MM.1S (cell line): ENCODE data around the gene CELF2.

Experiments used
- DNase-seq: peaks from one replicate; pipeline ENCODE4 v3.0.0-alpha.2; 2015
- H2AFZ ChIP-seq: fragments of 300-600 bp; sonication (generic); 2 replicates; pipeline ENCODE4 v1.6.0; 2016; ENCODE audit warnings: antibody characterized with exemption, low read length
- H3F3A ChIP-seq: fragments of 300-600 bp; sonication (generic); 2 replicates; pipeline ENCODE4 v1.6.1; 2016; ENCODE audit warnings: mild to moderate bottlenecking, antibody characterized with exemption, low read length, moderate library complexity, mixed read lengths; ENCODE audit not compliant: insufficient read depth
- H3K27ac ChIP-seq: fragments of 300-600 bp; sonication (generic); 2 replicates; pipeline ENCODE4 v1.5.1; 2016; ENCODE audit warnings: mild to moderate bottlenecking, low read length
- H3K27me3 ChIP-seq: fragments of 300-600 bp; sonication (generic); replicated peaks from 2 replicates; pipeline ENCODE4 v1.6.0; 2016; ENCODE audit warnings: low read length; ENCODE audit not compliant: insufficient read depth
- H3K36me3 ChIP-seq: fragments of 300-600 bp; sonication (generic); replicated peaks from 2 replicates; pipeline ENCODE4 v1.6.1; 2016; ENCODE audit warnings: mild to moderate bottlenecking, low read length, mixed read lengths; ENCODE audit not compliant: insufficient read depth
- H3K4me1 ChIP-seq: fragments of 300-600 bp; sonication (generic); 2 replicates; pipeline ENCODE4 v1.6.1; 2016; ENCODE audit warnings: low read length, mixed read lengths
- H3K4me2 ChIP-seq: fragments of 300-600 bp; sonication (generic); 2 replicates; pipeline ENCODE4 v1.6.0; 2016; ENCODE audit warnings: low read depth, low read length
- H3K4me3 ChIP-seq: fragments of 300-600 bp; sonication (generic); 2 replicates; pipeline ENCODE4 v1.5.1; 2016; ENCODE audit warnings: low read length, mixed read lengths
- H3K79me2 ChIP-seq: fragments of 300-600 bp; sonication (generic); 2 replicates; pipeline ENCODE4 v1.6.1; 2016; ENCODE audit warnings: mixed run types, low read length, mixed read lengths
- H3K9ac ChIP-seq: fragments of 300-600 bp; sonication (generic); 2 replicates; pipeline ENCODE4 v1.6.1; 2016; ENCODE audit warnings: low read length, mixed read lengths
- H3K9me2 ChIP-seq: fragments of 300-600 bp; sonication (generic); replicated peaks from 2 replicates; pipeline ENCODE4 v1.6.1; 2016; ENCODE audit warnings: mild to moderate bottlenecking, low read length, mixed read lengths; ENCODE audit not compliant: insufficient read depth
- H3K9me3 ChIP-seq: fragments of 300-600 bp; sonication (generic); replicated peaks from 2 replicates; pipeline ENCODE4 v1.6.1; 2016; ENCODE audit warnings: mild to moderate bottlenecking, low read length, mixed read lengths; ENCODE audit not compliant: insufficient read depth
- H4K20me1 ChIP-seq: fragments of 300-600 bp; sonication (generic); 2 replicates; pipeline ENCODE4 v1.6.1; 2016; ENCODE audit warnings: mild to moderate bottlenecking, low read length, moderate library complexity, mixed read lengths; ENCODE audit not compliant: insufficient read depth
- CTCF ChIP-seq: fragments of 300-600 bp; sonication (generic); IDR thresholded peaks from 2 replicates; pipeline ENCODE4 v1.5.1; 2016; ENCODE audit warnings: antibody characterized with exemption, low read length, mixed read lengths
- EZH2 ChIP-seq: fragments of 300-600 bp; sonication (generic); optimal IDR thresholded peaks from 2 replicates; pipeline ENCODE3; 2017; ENCODE audit warnings: low read depth, mild to moderate bottlenecking, antibody characterized with exemption, low read length, mixed read lengths
- EZH2phosphoT487 ChIP-seq: fragments of 300-600 bp; sonication (generic); IDR thresholded peaks from 2 replicates; pipeline ENCODE4 v1.6.1; 2018; ENCODE audit warnings: antibody characterized with exemption, low read length

The CELF2 gene

GRCh38 chr10:11253385-11254002, 235.8 kb downstream of the CELF2 start:
- peak overlapping the region; percentile 63; the same call in 1 of the 2 replicates for H3K9ac ChIP-seq
- peaks cover 28% of the 10 kb centered on the region; the same call in 1 of the 2 replicates for H3K36me3 ChIP-seq
- H3K27ac ChIP-seq: peak overlapping the region; percentile 99
- H3K27me3 ChIP-seq: no peaks in the 10 kb centered on the region
- H2AFZ ChIP-seq: no peak overlapping the region
- no peak for TF ChIP-seq EZH2phosphoT487
- no peak for TF ChIP-seq EZH2
- TF ChIP-seq CTCF: no peak
- H4K20me1 ChIP-seq: no peaks in the 10 kb centered on the region
- H3K4me2 ChIP-seq: peak overlapping the region; percentile 42; the same call in 1 of the 2 replicates
- peaks cover 100% of the 10 kb centered on the region for H3F3A ChIP-seq
- no peak overlapping the region for H3K4me3 ChIP-seq
- no peaks in the 10 kb centered on the region for H3K9me2 ChIP-seq
- no peaks in the 10 kb centered on the region for H3K9me3 ChIP-seq
- DNase-seq: no peak
- H3K4me1 ChIP-seq: peaks cover 92% of the 10 kb centered on the region
- peaks cover 92% of the 10 kb centered on the region for H3K79me2 ChIP-seq

GRCh38 chr10:11255156-11255555, 237.5 kb downstream of the CELF2 start:
- H3K36me3 ChIP-seq: peaks cover 27% of the 10 kb centered on the region; the same call in 1 of the 2 replicates
- no peaks in the 10 kb centered on the region for H3K27me3 ChIP-seq
- TF ChIP-seq CTCF (no peak), EZH2phosphoT487 (no peak), EZH2 (no peak)

GRCh38 chr10:11255796-11256444, 238.2 kb downstream of the CELF2 start:
- no peaks in the 10 kb centered on the region for H3K9me3 ChIP-seq
- H2AFZ ChIP-seq: no peak overlapping the region
- no peak for TF ChIP-seq EZH2phosphoT487
- TF ChIP-seq EZH2: no peak
- TF ChIP-seq CTCF: no peak
- peaks cover 92% of the 10 kb centered on the region for H3K79me2 ChIP-seq
- peaks cover 98% of the 10 kb centered on the region for H3F3A ChIP-seq
- peaks cover 27% of the 10 kb centered on the region; the same call in 1 of the 2 replicates for H3K36me3 ChIP-seq
- peak overlapping the region; percentile 99 for H3K27ac ChIP-seq
- peak overlapping the region; percentile 13; the same call in 1 of the 2 replicates for H3K4me3 ChIP-seq
- no peaks in the 10 kb centered on the region for H3K9me2 ChIP-seq
- H3K27me3 ChIP-seq: no peaks in the 10 kb centered on the region
- peak overlapping the region; percentile 56 for H3K4me2 ChIP-seq
- H3K4me1 ChIP-seq: peaks cover 93% of the 10 kb centered on the region
- H4K20me1 ChIP-seq: no peaks in the 10 kb centered on the region
- peak overlapping the region; percentile 91 for H3K9ac ChIP-seq
- peak; percentile 88 for DNase-seq

More at GRCh38 chr10:11255156-11255555, 237.5 kb downstream of the CELF2 start:
- Histone ChIP-seq H3K4me3 (peak overlapping the region; percentile 13; the same call in 1 of the 2 replicates), H3K4me2 (peak overlapping the region; percentile 56), H3F3A (peaks cover 98% of the 10 kb centered on the region), H3K9ac (peak overlapping the region; percentile 91), H3K9me2 (no peaks in the 10 kb centered on the region), H3K79me2 (peaks cover 92% of the 10 kb centered on the region), H3K27ac (peak overlapping the region; percentile 99), H2AFZ (no peak overlapping the region), H3K9me3 (no peaks in the 10 kb centered on the region), H4K20me1 (no peaks in the 10 kb centered on the region), H3K4me1 (peaks cover 93% of the 10 kb centered on the region)
- no peak for DNase-seq
